GM19023 (cell line): Measurements from ENCODE around the gene PLGRKT.
"Not testable (repeated sequence)": the region's sequence is repeated elsewhere in the genome, so short reads cannot be mapped to it uniquely, and the experiment has no call there.

Experiments used
- ATAC-seq: cut with Tn5 transposase; IDR thresholded peaks from one replicate; pipeline ENCODE4 v1.9.1; 2021; ENCODE audit warnings: mild to moderate bottlenecking, moderate library complexity; ENCODE audit not compliant: unreplicated experiment

Gene PLGRKT

GRCh38 chr9:5437254-5438216 lies at the start of gene PLGRKT:
Gene PLGRKT, minus strand, starts transcription at chr9:5437925. Its CDS starts 5,948 bp downstream, at chr9:5431977.
- peak; percentile 91 for ATAC-seq

GRCh38 chr9:5486988-5487387 lies 49.3 kb upstream of the PLGRKT start:
- no peak for ATAC-seq

- ATAC-seq: no peak
Measured at GRCh38 chr9:5485378-5486085, 47.8 kb upstream of the PLGRKT start.

GRCh38 chr9:5483306-5483705 lies 45.6 kb upstream of the PLGRKT start:
- ATAC-seq: no peak

- no peak for ATAC-seq
Measured at GRCh38 chr9:5482194-5482593, 44.5 kb upstream of the PLGRKT start.

GRCh38 chr9:5481322-5482040 lies 43.8 kb upstream of the PLGRKT start:
- ATAC-seq: no peak

GRCh38 chr9:5480919-5481318 lies 43.2 kb upstream of the PLGRKT start:
- ATAC-seq: no peak

- ATAC-seq: no peak
Measured at GRCh38 chr9:5479994-5480694, 42.4 kb upstream of the PLGRKT start.

GRCh38 chr9:5478206-5478605 lies 40.5 kb upstream of the PLGRKT start:
- no peak for ATAC-seq

- ATAC-seq: not testable (repeated sequence)
Measured at GRCh38 chr9:5475611-5476010, 37.9 kb upstream of the PLGRKT start.

- no peak for ATAC-seq
Measured at GRCh38 chr9:5470816-5471215, 33.1 kb upstream of the PLGRKT start.

GRCh38 chr9:5470122-5470521 lies 32.4 kb upstream of the PLGRKT start:
- no peak for ATAC-seq

- no peak for ATAC-seq
Measured at GRCh38 chr9:5468850-5469249, 31.1 kb upstream of the PLGRKT start.

- ATAC-seq: no peak
Measured at GRCh38 chr9:5466766-5467165, 29.0 kb upstream of the PLGRKT start.

GRCh38 chr9:5466005-5466404 lies 28.3 kb upstream of the PLGRKT start:
- ATAC-seq: no peak

- not testable (repeated sequence) for ATAC-seq
Measured at GRCh38 chr9:5464831-5465330, 27.2 kb upstream of the PLGRKT start.

GRCh38 chr9:5460157-5460556 lies 22.4 kb upstream of the PLGRKT start:
- no peak for ATAC-seq

GRCh38 chr9:5459289-5459829 lies 21.6 kb upstream of the PLGRKT start:
- peak; percentile 65 for ATAC-seq

GRCh38 chr9:5455181-5455580 lies 17.5 kb upstream of the PLGRKT start:
- ATAC-seq: no peak

GRCh38 chr9:5453673-5454072 lies 15.9 kb upstream of the PLGRKT start:
- ATAC-seq: no peak
